NCI-H1694 (cell line): ENCODE measurements around the gene CELA2A.
A peak's percentile ranks its signal among the peaks of the same experiment; 100 is the strongest.
"Not testable (repeated sequence)": the region's sequence is repeated elsewhere in the genome, so short reads cannot be mapped to it uniquely, and the experiment has no call there.

Experiments used
- DNase-seq: peaks from one replicate; lab custom pipeline; 2025; lab: John Stamatoyannopoulos, UW

CELA2A gene

GRCh38 chr1:15445390-15446122 is 11.0 kb upstream of the CELA2A start:
- no peak for DNase-seq

- DNase-seq: no peak
These were observed 10.3 kb upstream of the CELA2A start for GRCh38 chr1:15446212-15446611.

- DNase-seq: no peak
These were observed 7.6 kb upstream of the CELA2A start for GRCh38 chr1:15448877-15449462.

- DNase-seq: no peak
These were observed 7.0 kb upstream of the CELA2A start for GRCh38 chr1:15449567-15449966.

- DNase-seq: no peak
These were observed 5.4 kb upstream of the CELA2A start for GRCh38 chr1:15451014-15451722.

- DNase-seq: no peak
These were observed 4.3 kb upstream of the CELA2A start for GRCh38 chr1:15452216-15452615.

- DNase-seq: no peak
These were observed 3.5 kb upstream of the CELA2A start for GRCh38 chr1:15452866-15453571.

- DNase-seq: no peak
These were observed 2.8 kb upstream of the CELA2A start for GRCh38 chr1:15453734-15454133.

GRCh38 chr1:15454256-15454655 is 2.3 kb upstream of the CELA2A start:
- DNase-seq: no peak

- no peak for DNase-seq
These were observed 1.0 kb upstream of the CELA2A start for GRCh38 chr1:15455522-15455921.

GRCh38 chr1:15457585-15457984 is 1.1 kb downstream of the CELA2A start:
- no peak for DNase-seq

- not testable (repeated sequence) for DNase-seq
These were observed 1.9 kb downstream of the CELA2A start for GRCh38 chr1:15458388-15458787.

- DNase-seq: peak; percentile 84
These were observed 3.5 kb downstream of the CELA2A start for GRCh38 chr1:15459771-15460707.

GRCh38 chr1:15460708-15461095 is 4.2 kb downstream of the CELA2A start:
- no peak for DNase-seq

GRCh38 chr1:15463064-15463800 is 6.7 kb downstream of the CELA2A start:
- not testable (repeated sequence) for DNase-seq

GRCh38 chr1:15463926-15464322 is 7.4 kb downstream of the CELA2A start:
- DNase-seq: not testable (repeated sequence)

GRCh38 chr1:15465674-15466073 is 9.1 kb downstream of the CELA2A start:
- DNase-seq: no peak

GRCh38 chr1:15466955-15467625 is 10.6 kb downstream of the CELA2A start:
- not testable (repeated sequence) for DNase-seq

- DNase-seq: no peak
These were observed 11.6 kb downstream of the CELA2A start for GRCh38 chr1:15468145-15468544.

GRCh38 chr1:15469361-15469760 is 12.8 kb downstream of the CELA2A start:
- DNase-seq: no peak
